ENCODE results near the gene SERTAD1. TPM values are rescaled to one million over a fixed set of nuclear protein-coding genes. Genes with fewer than 3 reads are reported as not detected.
"Not testable (repeated sequence)": the region's sequence is repeated elsewhere in the genome, so short reads cannot be mapped to it uniquely, and the experiment has no call there.

SERTAD1 gene, protein sequence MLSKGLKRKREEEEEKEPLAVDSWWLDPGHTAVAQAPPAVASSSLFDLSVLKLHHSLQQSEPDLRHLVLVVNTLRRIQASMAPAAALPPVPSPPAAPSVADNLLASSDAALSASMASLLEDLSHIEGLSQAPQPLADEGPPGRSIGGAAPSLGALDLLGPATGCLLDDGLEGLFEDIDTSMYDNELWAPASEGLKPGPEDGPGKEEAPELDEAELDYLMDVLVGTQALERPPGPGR
- total RNA-seq (10 to 100 TPM; 18.1 to 19.4 TPM), total RNA-seq (33.0 to 107 reads per million in 2 donors)

DNA sequence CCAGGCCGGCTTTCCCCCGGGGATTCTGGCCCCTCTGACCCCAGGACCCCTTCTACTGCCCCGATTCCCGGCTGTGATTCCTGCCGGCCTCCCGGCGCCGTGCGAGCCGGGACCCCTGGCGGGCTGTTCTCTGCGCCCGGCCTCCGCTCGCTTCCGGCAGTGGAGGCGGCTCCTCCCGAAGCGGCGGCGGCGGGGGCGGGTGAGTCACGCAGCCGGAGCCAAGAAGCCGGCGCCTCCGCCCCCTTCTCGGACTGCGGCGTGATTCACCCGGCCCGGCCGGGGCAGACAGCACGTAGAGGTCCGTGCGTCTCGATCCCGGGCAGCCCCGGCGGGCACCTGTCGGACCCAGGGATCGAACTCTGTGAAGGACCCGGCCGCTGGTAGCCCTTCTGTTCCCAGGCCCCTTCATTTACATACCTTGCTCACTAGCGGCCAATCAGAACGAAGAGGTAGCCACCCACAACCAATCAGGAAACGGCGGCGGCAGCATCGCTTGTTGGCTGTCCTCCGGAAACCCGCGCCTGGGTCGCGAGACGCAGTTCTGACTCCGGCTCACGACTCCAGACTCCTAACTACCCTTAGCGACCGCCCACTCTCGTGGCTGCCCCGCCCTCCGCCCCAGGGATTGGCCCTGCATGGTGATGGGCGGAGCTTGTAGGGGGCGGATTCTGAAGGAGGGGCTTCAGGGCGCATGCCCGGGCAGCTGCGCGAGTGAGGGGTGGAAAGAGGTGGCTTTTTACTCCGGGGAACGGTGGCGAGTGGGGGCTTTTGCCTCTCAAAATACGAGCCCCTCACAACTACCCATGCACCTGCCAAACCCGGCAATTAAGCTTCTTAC is at the start of gene SERTAD1:
SERTAD1 (minus strand) TSS at position 543 of the 838 bp plus-strand sequence. CDS start 2,446 bp downstream, outside the sequence.
- Mint-ChIP-seq H3K27ac (peak within 1 kb of the TSS; percentile 98), H3K36me3 (ENCODE audit: low read depth) (peaks cover 2% of the 10 kb centered on the region), H3K4me3 (peak within 1 kb of the TSS; percentile 97), H3K27me3 (no peaks in the 10 kb centered on the region), H3K4me1 (peaks cover 8% of the 10 kb centered on the region)
- DNase-seq (peak; percentile 99 to 100 (median 100)), ATAC-seq (peak; percentile 92)
- H3K9me3 ChIP-seq (ENCODE audit: control insufficient read depth, low read length, poor library complexity, severe bottlenecking) = no peaks in the 10 kb centered on the region

DNA sequence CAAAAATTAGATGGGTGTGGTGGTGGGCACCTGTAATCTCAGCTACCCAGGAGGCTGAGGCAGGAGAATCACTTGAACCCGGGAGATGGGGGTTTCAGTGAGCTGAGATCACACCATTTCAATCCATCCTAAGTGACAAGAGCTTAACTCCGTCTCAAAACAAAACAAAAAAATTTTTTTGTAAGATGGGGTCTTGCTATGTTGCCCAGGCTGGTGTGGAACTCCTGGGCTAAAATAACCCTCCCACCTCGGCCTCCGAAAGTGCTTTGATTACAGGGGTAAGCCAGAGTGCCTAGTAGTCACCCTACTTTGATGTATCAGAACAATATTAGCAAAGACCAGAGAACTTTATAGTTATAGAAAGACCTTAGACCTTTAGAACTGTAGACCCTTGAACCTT is 48.9 kb upstream of the SERTAD1 start:
- peaks cover 18% of the 10 kb centered on the region for H3K27me3 Mint-ChIP-seq
- H3K27ac Mint-ChIP-seq = no peak overlapping the region
- DNase-seq = no peak
- H3K36me3 Mint-ChIP-seq (ENCODE audit: low read depth) = no peaks in the 10 kb centered on the region
- H3K9me3 ChIP-seq (ENCODE audit: control insufficient read depth, low read length, poor library complexity, severe bottlenecking) = no peaks in the 10 kb centered on the region
- H3K4me3 Mint-ChIP-seq = no peak overlapping the region
- no peaks in the 10 kb centered on the region for H3K4me1 Mint-ChIP-seq
- ATAC-seq = no peak

- ATAC-seq = no peak
- Mint-ChIP-seq H3K4me1 (no peaks in the 10 kb centered on the region), H3K27me3 (peaks cover 17% of the 10 kb centered on the region), H3K27ac (no peak overlapping the region), H3K4me3 (no peak overlapping the region), H3K36me3 (ENCODE audit: low read depth) (no peaks in the 10 kb centered on the region)
- H3K9me3 ChIP-seq (ENCODE audit: control insufficient read depth, low read length, poor library complexity, severe bottlenecking) = no peaks in the 10 kb centered on the region
- no peak for DNase-seq
These were observed 46.7 kb upstream of the SERTAD1 start for GRCh38 chr19:40472516-40472915.

DNA sequence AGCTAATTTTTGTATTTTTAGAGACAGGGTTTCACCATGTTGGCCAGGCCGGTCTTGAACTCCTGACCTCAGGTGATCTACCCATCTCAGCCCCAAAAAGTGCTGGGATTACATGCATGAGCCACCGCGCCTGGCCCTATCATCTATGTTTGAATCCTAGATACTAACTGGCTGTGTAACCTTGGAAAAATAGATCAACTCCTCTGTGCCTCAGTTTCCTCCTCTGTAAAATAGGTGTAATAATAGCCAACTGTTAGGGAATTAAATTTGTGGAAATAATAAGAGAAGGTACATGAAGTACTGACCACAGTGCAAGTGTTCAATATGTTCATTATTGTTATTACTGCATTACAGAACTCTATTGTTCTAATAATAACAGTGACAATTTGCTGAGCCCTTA is 45.3 kb upstream of the SERTAD1 start:
- no peak for DNase-seq
- Mint-ChIP-seq H3K4me1 (peaks cover 7% of the 10 kb centered on the region), H3K36me3 (ENCODE audit: low read depth) (peaks cover 5% of the 10 kb centered on the region), H3K4me3 (no peak overlapping the region), H3K27me3 (peaks cover 24% of the 10 kb centered on the region), H3K27ac (no peak overlapping the region)
- H3K9me3 ChIP-seq (ENCODE audit: control insufficient read depth, low read length, poor library complexity, severe bottlenecking) = no peaks in the 10 kb centered on the region
- no peak for ATAC-seq

- H3K4me3 Mint-ChIP-seq = no peak overlapping the region
- DNase-seq (no peak), ATAC-seq (no peak)
- peaks cover 20% of the 10 kb centered on the region for H3K4me1 Mint-ChIP-seq
- no peak overlapping the region for H3K27ac Mint-ChIP-seq
- peaks cover 25% of the 10 kb centered on the region for H3K27me3 Mint-ChIP-seq
- peaks cover 5% of the 10 kb centered on the region for H3K36me3 Mint-ChIP-seq (ENCODE audit: low read depth)
- no peaks in the 10 kb centered on the region for H3K9me3 ChIP-seq (ENCODE audit: control insufficient read depth, low read length, poor library complexity, severe bottlenecking)
These were observed 43.2 kb upstream of the SERTAD1 start for GRCh38 chr19:40469011-40469410.

GRCh38 chr19:40466985-40467734 is 41.4 kb upstream of the SERTAD1 start, which contains the start of gene SPTBN4:
TSS of gene SPTBN4 (plus strand) at chr19:40467001. CDS start at chr19:40472622, 5,621 bp downstream.
- no peak for ATAC-seq
- Mint-ChIP-seq H3K27me3 (peaks cover 25% of the 10 kb centered on the region), H3K27ac (peak within 1 kb of the TSS; percentile 89), H3K36me3 (ENCODE audit: low read depth) (peaks cover 5% of the 10 kb centered on the region), H3K4me1 (peaks cover 20% of the 10 kb centered on the region), H3K4me3 (peak within 1 kb of the TSS; percentile 94)
- no peak for DNase-seq
- no peaks in the 10 kb centered on the region for H3K9me3 ChIP-seq (ENCODE audit: control insufficient read depth, low read length, poor library complexity, severe bottlenecking)

DNA sequence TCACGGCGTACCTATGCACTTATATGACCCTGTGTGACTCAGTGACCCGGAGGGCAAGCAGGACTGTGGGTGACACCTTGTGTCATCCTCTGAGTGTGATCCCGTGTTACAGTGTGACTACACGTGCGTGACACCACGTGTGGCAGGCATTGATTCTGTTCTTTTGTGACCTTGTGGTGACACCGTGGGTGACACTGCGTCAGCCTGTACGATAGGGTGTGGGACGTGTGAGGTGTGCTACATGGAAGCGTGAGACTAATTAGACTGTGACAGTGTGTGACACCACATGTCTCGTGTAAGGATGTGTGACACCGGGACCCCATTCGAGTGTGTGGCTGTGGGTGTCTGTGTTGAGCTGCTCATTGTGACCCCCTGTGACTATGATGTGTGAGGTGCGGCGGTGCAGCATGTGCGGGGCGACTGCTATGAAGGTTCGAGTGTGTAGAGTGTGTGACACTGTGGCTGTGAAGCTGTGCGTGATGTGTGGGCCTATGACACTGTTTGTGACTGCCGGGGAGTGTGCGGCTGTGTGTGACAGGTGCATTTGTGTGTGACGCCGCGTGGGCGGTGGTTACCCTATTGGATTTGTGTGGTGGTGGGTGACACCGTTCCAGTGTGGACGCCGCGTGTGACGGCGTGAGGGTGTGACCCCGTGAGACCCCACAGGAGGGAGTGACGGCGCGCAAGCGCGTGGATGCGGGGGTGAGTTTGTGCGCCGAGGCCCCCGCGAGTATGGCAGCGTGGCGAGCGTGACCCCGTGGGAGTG is 40.6 kb upstream of the SERTAD1 start:
- H3K36me3 Mint-ChIP-seq (ENCODE audit: low read depth) = peaks cover 5% of the 10 kb centered on the region
- no peaks in the 10 kb centered on the region for H3K9me3 ChIP-seq (ENCODE audit: control insufficient read depth, low read length, poor library complexity, severe bottlenecking)
- ATAC-seq (peak; percentile 69), DNase-seq (peak in 2 of 3 donors; percentile 48 to 64)
- peak overlapping the region; percentile 89 for H3K27ac Mint-ChIP-seq
- H3K4me3 Mint-ChIP-seq = peak overlapping the region; percentile 94
- H3K27me3 Mint-ChIP-seq = peaks cover 25% of the 10 kb centered on the region
- H3K4me1 Mint-ChIP-seq = peaks cover 25% of the 10 kb centered on the region

DNA sequence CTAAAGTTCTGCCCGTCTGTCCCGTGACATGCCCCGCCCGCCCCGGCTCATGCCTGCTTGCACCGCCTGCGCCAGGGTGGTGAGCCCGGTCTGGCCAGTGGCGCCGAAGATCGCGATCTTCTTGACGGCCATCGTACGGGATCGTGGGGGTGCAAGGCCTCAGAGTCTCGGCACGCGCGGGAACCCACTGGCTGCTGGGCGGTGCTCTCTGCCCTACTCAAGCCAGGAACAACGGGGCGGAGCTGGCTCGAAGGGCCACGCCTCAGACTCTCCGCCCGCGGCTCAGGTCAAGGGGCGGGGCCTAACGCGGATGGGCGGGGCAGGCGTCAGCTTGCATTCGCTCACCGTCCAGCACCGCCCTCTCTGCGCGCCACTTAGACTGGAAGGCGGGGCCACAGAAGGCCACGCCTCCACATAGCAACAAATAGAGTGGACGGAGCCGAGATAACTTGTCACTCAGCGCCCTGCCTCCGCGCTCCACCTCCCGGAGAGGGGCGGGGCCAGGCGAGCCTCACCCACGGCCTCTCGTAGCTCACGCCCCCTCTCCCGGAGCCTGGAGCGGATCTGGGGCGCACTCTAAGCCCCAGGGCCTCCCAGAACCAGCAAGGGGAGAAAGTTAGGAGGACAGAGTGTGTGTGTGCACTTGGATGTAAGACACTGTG is 39.9 kb upstream of the SERTAD1 start, which contains the start of gene BLVRB:
BLVRB (minus strand) TSS at position 189 of the 662 bp plus-strand sequence; CDS start at position 132, 57 bp downstream.
- H3K36me3 Mint-ChIP-seq (ENCODE audit: low read depth) = peaks cover 5% of the 10 kb centered on the region
- H3K4me3 Mint-ChIP-seq = peak within 1 kb of the TSS; percentile 94
- H3K27me3 Mint-ChIP-seq = peaks cover 21% of the 10 kb centered on the region
- H3K27ac Mint-ChIP-seq = peak within 1 kb of the TSS; percentile 89
- H3K9me3 ChIP-seq (ENCODE audit: control insufficient read depth, low read length, poor library complexity, severe bottlenecking) = no peaks in the 10 kb centered on the region
- peaks cover 25% of the 10 kb centered on the region for H3K4me1 Mint-ChIP-seq
- peak; percentile 99 to 100 (median 99) for DNase-seq
- peak; percentile 89 for ATAC-seq

GRCh38 chr19:40465025-40465556 is 39.3 kb upstream of the SERTAD1 start:
- H3K4me1 Mint-ChIP-seq = peaks cover 25% of the 10 kb centered on the region

DNA sequence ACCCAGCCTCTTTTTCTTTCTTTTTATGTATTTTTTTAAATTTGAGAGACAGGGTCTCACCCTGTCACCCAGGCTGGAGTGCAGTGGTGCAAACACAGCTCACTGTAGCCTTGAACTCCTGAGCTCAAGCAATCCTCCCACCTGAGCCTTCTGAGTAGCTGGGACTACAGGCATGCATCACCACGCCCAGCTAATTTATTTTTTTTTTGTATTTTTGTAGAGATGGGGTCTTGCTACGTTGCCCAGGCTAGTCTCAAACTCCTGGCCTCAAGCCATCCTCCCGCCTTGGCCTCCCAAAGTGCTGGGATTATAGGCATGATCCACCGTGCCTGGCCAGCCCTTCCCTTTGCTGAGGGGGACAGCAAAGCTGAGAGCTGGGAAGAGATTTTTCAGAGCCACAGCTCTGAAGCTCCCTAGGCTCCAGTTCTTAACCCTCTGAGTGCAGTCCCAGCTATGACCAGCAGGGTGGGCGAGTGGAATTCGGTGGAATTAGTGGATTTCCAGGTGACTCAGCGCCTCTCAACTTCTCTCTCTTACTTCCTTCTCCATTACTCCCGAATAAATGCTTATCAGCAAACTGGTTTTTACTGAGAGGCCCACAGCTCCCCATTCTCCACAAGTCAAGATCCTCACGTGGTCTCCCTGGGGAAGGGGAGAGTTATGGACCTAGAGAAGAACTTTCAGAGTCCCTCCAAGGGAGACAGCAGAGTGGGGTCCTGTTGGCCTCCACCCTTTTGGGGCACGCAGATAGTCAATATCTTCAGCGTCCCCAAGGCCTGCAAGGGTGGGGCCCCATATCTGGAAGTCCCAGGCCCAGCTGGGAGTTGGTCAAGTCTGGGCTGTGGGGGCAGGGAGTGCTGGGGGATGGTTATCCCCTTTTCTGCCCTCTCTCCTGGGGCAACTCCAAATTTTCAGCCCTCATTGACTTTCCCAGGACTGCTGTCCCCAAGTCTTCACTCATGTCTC is 38.5 kb upstream of the SERTAD1 start:
- H3K9me3 ChIP-seq (ENCODE audit: control insufficient read depth, low read length, poor library complexity, severe bottlenecking) = no peaks in the 10 kb centered on the region
- Mint-ChIP-seq H3K36me3 (ENCODE audit: low read depth) (peaks cover 5% of the 10 kb centered on the region), H3K27me3 (peaks cover 19% of the 10 kb centered on the region), H3K4me3 (peak overlapping the region; percentile 7), H3K4me1 (peaks cover 25% of the 10 kb centered on the region), H3K27ac (no peak overlapping the region)
- peak; percentile 48 to 68 (median 51) for DNase-seq
- no peak for ATAC-seq

More at GRCh38 chr19:40465025-40465556, 39.3 kb upstream of the SERTAD1 start:
- Mint-ChIP-seq H3K4me3 (peak overlapping the region; percentile 94), H3K36me3 (ENCODE audit: low read depth) (peaks cover 5% of the 10 kb centered on the region), H3K27ac (peak overlapping the region; percentile 89), H3K27me3 (peaks cover 19% of the 10 kb centered on the region)
- ATAC-seq (no peak), DNase-seq (no peak)
- no peaks in the 10 kb centered on the region for H3K9me3 ChIP-seq (ENCODE audit: control insufficient read depth, low read length, poor library complexity, severe bottlenecking)

DNA sequence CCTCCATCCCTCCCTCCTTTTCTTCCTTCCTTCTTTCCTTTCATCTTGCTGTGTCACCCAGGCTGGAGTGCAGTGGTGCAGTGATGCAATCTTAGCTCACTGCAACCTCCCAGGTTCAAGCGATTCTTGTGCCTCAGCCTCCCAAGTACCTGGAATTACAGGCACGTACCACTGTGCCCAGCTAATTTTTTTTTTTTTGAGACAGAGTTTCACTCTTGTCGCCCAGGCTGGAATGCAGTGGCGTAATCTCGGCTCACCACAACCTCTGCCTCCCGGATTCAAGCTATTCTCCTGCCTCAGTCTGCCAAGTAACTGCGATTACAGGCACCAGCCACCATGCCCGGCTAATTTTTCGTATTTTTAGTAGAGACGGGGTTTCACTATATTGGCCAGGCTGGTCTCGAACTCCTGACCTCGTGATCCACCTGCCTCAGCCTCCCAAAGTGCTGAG is 37.8 kb upstream of the SERTAD1 start:
- Mint-ChIP-seq H3K27me3 (peaks cover 19% of the 10 kb centered on the region), H3K4me1 (peaks cover 25% of the 10 kb centered on the region)
- not testable (repeated sequence) for H3K27ac Mint-ChIP-seq; H3K4me3 Mint-ChIP-seq; H3K36me3 Mint-ChIP-seq (ENCODE audit: low read depth); DNase-seq; H3K9me3 ChIP-seq (ENCODE audit: control insufficient read depth, low read length, poor library complexity, severe bottlenecking); ATAC-seq
